GM21737 (cell line): ENCODE results near the gene UBL4A.

Source experiments
- ATAC-seq: cut with Tn5 transposase; IDR thresholded peaks from one replicate; pipeline ENCODE4 v1.9.1; 2021; ENCODE audit warnings: mild to moderate bottlenecking, moderate library complexity; ENCODE audit not compliant: unreplicated experiment

UBL4A gene

GRCh38 chrX:154440623-154441357, 45.6 kb downstream of the UBL4A start:
- ATAC-seq = no peak

- ATAC-seq = no peak
These were observed 46.6 kb downstream of the UBL4A start for GRCh38 chrX:154439841-154440240.

GRCh38 chrX:154437971-154438893, 48.2 kb downstream of the UBL4A start:
- ATAC-seq = no peak

GRCh38 chrX:154436983-154437752, 49.2 kb downstream of the UBL4A start, which contains the start of gene GDI1:
TSS of gene GDI1 (plus strand) at chrX:154437154. CDS start at chrX:154437255, 101 bp downstream.
- ATAC-seq = no peak

- ATAC-seq = no peak
These were observed 49.9 kb downstream of the UBL4A start for GRCh38 chrX:154436374-154436982.

- ATAC-seq = no peak
These were observed 51.2 kb downstream of the UBL4A start for GRCh38 chrX:154435171-154435733.

- ATAC-seq = no peak
These were observed 51.8 kb downstream of the UBL4A start for GRCh38 chrX:154434394-154435168.
